H9 (cell line): ENCODE measurements around the gene EHHADH. TPM values are rescaled to one million over a fixed set of nuclear protein-coding genes. Genes with fewer than 3 reads are reported as not detected.

Source experiments
- DNase-seq: peaks from one replicate; pipeline ENCODE4 v3.0.0-alpha.2; 2017
- H2AFZ ChIP-seq: one replicate; pipeline ENCODE4 v1.6.1; 2013; ENCODE audit warnings: mild to moderate bottlenecking, low read length, control low read depth, moderate library complexity
- H2AK5ac ChIP-seq: 2 replicates; pipeline ENCODE4 v1.6.1; 2013; ENCODE audit warnings: low read length, control low read depth, mixed read lengths; ENCODE audit not compliant: insufficient read length
- H2BK120ac ChIP-seq: one replicate; pipeline ENCODE4 v1.6.1; 2013; ENCODE audit warnings: low read depth, mild to moderate bottlenecking, low read length, control low read depth, inconsistent platforms; ENCODE audit not compliant: poor library complexity, severe bottlenecking
- H2BK12ac ChIP-seq: 2 replicates; pipeline ENCODE4 v1.6.1; 2013; ENCODE audit warnings: low read length, control low read depth, mixed read lengths, low read depth; ENCODE audit not compliant: insufficient read length
- H2BK15ac ChIP-seq: 2 replicates; pipeline ENCODE4 v1.6.1; 2013; ENCODE audit warnings: low read depth, low read length, control low read depth
- H2BK20ac ChIP-seq: one replicate; pipeline ENCODE4 v1.6.1; 2013; ENCODE audit warnings: low read depth, mild to moderate bottlenecking, low read length, control low read depth, inconsistent platforms; ENCODE audit not compliant: poor library complexity, severe bottlenecking
- H2BK5ac ChIP-seq: 2 replicates; pipeline ENCODE4 v1.6.1; 2013; ENCODE audit warnings: low read length, control low read depth, mixed read lengths; ENCODE audit not compliant: insufficient read length
- H3K14ac ChIP-seq: 2 replicates; pipeline ENCODE4 v1.6.1; 2013; ENCODE audit warnings: low read length, control low read depth; ENCODE audit not compliant: insufficient read depth
- H3K18ac ChIP-seq: 2 replicates; pipeline ENCODE4 v1.6.1; 2013; ENCODE audit warnings: low read depth, mild to moderate bottlenecking, mixed read lengths, low read length, control low read depth; ENCODE audit not compliant: insufficient read length
- H3K23ac ChIP-seq: 2 replicates; pipeline ENCODE4 v1.6.1; 2013; ENCODE audit warnings: low read length, control low read depth, mixed read lengths, low read depth; ENCODE audit not compliant: insufficient read length
- H3K23me2 ChIP-seq: 2 replicates; pipeline ENCODE4 v1.6.1; 2013; ENCODE audit warnings: low read depth, mild to moderate bottlenecking, mixed read lengths, low read length, control low read depth; ENCODE audit not compliant: insufficient read length, poor library complexity, severe bottlenecking
- H3K27ac ChIP-seq: 2 replicates; pipeline ENCODE4 v1.5.1; 2013; ENCODE audit warnings: low read length, control low read depth, mixed read lengths, low read depth; ENCODE audit not compliant: insufficient read length
- H3K27me3 ChIP-seq: 2 replicates; pipeline ENCODE4 v1.6.1; 2013; ENCODE audit warnings: low read length, control low read depth, inconsistent platforms; ENCODE audit not compliant: insufficient read depth
- H3K4ac ChIP-seq: 2 replicates; pipeline ENCODE4 v1.6.1; 2013; ENCODE audit warnings: low read depth, mild to moderate bottlenecking, control low read depth, inconsistent platforms, low read length, moderate library complexity
- H3K4me1 ChIP-seq: 2 replicates; pipeline ENCODE4 v1.6.1; 2013; ENCODE audit warnings: low read length, control low read depth, inconsistent platforms; ENCODE audit not compliant: insufficient read depth
- H3K4me2 ChIP-seq: 2 replicates; pipeline ENCODE4 v1.6.1; 2013; ENCODE audit warnings: low read length, control low read depth, mixed read lengths; ENCODE audit not compliant: insufficient read length, insufficient read depth
- H3K56ac ChIP-seq: 2 replicates; pipeline ENCODE4 v1.6.1; 2013; ENCODE audit warnings: low read depth, mild to moderate bottlenecking, mixed read lengths, low read length, control low read depth; ENCODE audit not compliant: insufficient read length
- H3K79me1 ChIP-seq: 2 replicates; pipeline ENCODE4 v1.6.1; 2013; ENCODE audit warnings: low read depth, mild to moderate bottlenecking, moderate library complexity, low read length, control low read depth, inconsistent platforms; ENCODE audit not compliant: insufficient read depth, poor library complexity, severe bottlenecking
- H3K79me2 ChIP-seq: 2 replicates; pipeline ENCODE4 v1.6.1; 2013; ENCODE audit warnings: low read length, control low read depth, inconsistent platforms; ENCODE audit not compliant: insufficient read depth
- H3K9ac ChIP-seq: 2 replicates; pipeline ENCODE4 v1.6.1; 2013; ENCODE audit warnings: low read length, control low read depth, mixed read lengths; ENCODE audit not compliant: insufficient read length; ENCODE audit errors: extremely low read depth
- H3K9me3 ChIP-seq: one replicate; pipeline ENCODE4 v1.6.1; 2013; ENCODE audit warnings: low read depth, low read length, inconsistent platforms; ENCODE audit not compliant: control insufficient read depth
- H3T11ph ChIP-seq: one replicate; pipeline ENCODE4 v1.6.1; 2013; ENCODE audit warnings: mild to moderate bottlenecking, low read length, control low read depth, inconsistent platforms
- H4K20me1 ChIP-seq: one replicate; pipeline ENCODE4 v1.6.1; 2013; ENCODE audit not compliant: control insufficient read depth, insufficient read length, insufficient read depth
- H4K5ac ChIP-seq: 2 replicates; pipeline ENCODE4 v1.6.1; 2013; ENCODE audit warnings: low read depth, mild to moderate bottlenecking, mixed read lengths, low read length, control low read depth; ENCODE audit not compliant: insufficient read length
- H4K8ac ChIP-seq: replicated peaks from 2 replicates; pipeline ENCODE4 v1.6.1; 2013; ENCODE audit warnings: low read length, control low read depth, mixed read lengths, low read depth; ENCODE audit not compliant: insufficient read length
- H4K91ac ChIP-seq: 2 replicates; pipeline ENCODE4 v1.6.1; 2013; ENCODE audit warnings: low read depth, mild to moderate bottlenecking, moderate library complexity, mixed read lengths, low read length, control low read depth; ENCODE audit not compliant: insufficient read length
- H3K27ac Mint-ChIP-seq, 3 experiments: 2 replicates in 2 of 3; 3 replicates in 1 of 3; pipeline ENCODE4 v1.8.0; 2020 to 2021; ENCODE audit warnings: mixed read lengths in 3 of 3, mild to moderate bottlenecking in 1 of 3, moderate library complexity in 1 of 3
- H3K27me3 Mint-ChIP-seq: 2 replicates; pipeline ENCODE4 v1.8.0; 2021; ENCODE audit warnings: low read depth, mild to moderate bottlenecking, moderate library complexity, mixed read lengths
- H3K36me3 Mint-ChIP-seq, 3 experiments: 2 replicates in 2 of 3; 3 replicates in 1 of 3; pipeline ENCODE4 v1.8.0; 2020 to 2021; ENCODE audit warnings: low read depth in 3 of 3, mixed read lengths in 3 of 3; ENCODE audit not compliant: insufficient read depth in 1 of 3
- H3K4me1 Mint-ChIP-seq, 2 experiments: 2 replicates each; pipeline ENCODE4 v1.8.0; 2020; ENCODE audit warnings: mixed read lengths in 2 of 2
- H3K4me3 Mint-ChIP-seq, 2 experiments: 2 replicates in 1 of 2; 3 replicates in 1 of 2; pipeline ENCODE4 v1.8.0; 2020 to 2021; ENCODE audit warnings: mild to moderate bottlenecking in 2 of 2, mixed read lengths in 2 of 2, moderate library complexity in 1 of 2
- H3K9me3 Mint-ChIP-seq, 2 experiments: 2 replicates in 1 of 2; 3 replicates in 1 of 2; pipeline ENCODE4 v1.8.0; 2020; ENCODE audit warnings: mild to moderate bottlenecking in 2 of 2, mixed read lengths in 2 of 2, moderate library complexity in 1 of 2
- CTCF ChIP-seq: fragments of 200-600 bp; sonication (generic); conservative IDR thresholded peaks from 3 replicates; pipeline ENCODE4 v1.8.0; 2021; ENCODE audit warnings: antibody characterized with exemption, mild to moderate bottlenecking
- WGBS: extraction: QIAGEN DNeasy Blood & Tissue Kit; methylation state at CpG from one replicate; pipeline ENCODE4 v1.1.7; 2013; ENCODE audit warnings: missing lambda C conversion rate, low lambda C conversion rate, mixed read lengths; ENCODE audit not compliant: insufficient read length; ENCODE audit errors: extremely low coverage; 5-methylcytosine and 5-hydroxymethylcytosine counted together
- total RNA-seq: library from RNA; stranded (reverse); gene quantifications from 2 replicates; pipeline ENCODE4 v1.2.1, GENCODE V29; 2021

Gene EHHADH
- total RNA-seq, 1 experiment from 2014 or later: 2.1 TPM

GRCh38 chr3:185263423-185263822 is 9.6 kb upstream of the EHHADH start:
- Histone ChIP-seq H2AK5ac (no peak overlapping the region), H3K23ac (no peak overlapping the region), H2BK120ac (no peak overlapping the region), H3K4me1 (no peaks in the 10 kb centered on the region), H3K27ac (no peak overlapping the region), H4K20me1 (no peaks in the 10 kb centered on the region), H3K18ac (no peak overlapping the region), H3K9me3 (no peaks in the 10 kb centered on the region), H2BK12ac (no peak overlapping the region), H3K27me3 (no peaks in the 10 kb centered on the region), H2AFZ (no peak overlapping the region), H3K4ac (no peak overlapping the region), H2BK15ac (no peak overlapping the region), H3K79me2 (no peaks in the 10 kb centered on the region), H3K23me2 (no peaks in the 10 kb centered on the region), H4K8ac (no peak overlapping the region), H3K56ac (no peak overlapping the region), H2BK20ac (no peak overlapping the region), H3K9ac (no peak overlapping the region), H4K5ac (no peak overlapping the region), H3K4me2 (no peak overlapping the region), H3T11ph (no peak overlapping the region), H3K14ac (no peak overlapping the region), H2BK5ac (no peak overlapping the region), H3K79me1 (no peaks in the 10 kb centered on the region), H4K91ac (no peak overlapping the region)
- no peaks in the 10 kb centered on the region; the same call in 1 of the 2 replicates for H3K27me3 Mint-ChIP-seq
- WGBS: no CpG with 5 or more reads among the region's 4 CpGs
- H3K4me1 Mint-ChIP-seq: peaks cover 2 to 4% of the 10 kb centered on the region in 2 experiments; a peak in 3 of 4 replicates
- H3K4me3 Mint-ChIP-seq: no peak overlapping the region
- DNase-seq: no peak
- H3K27ac Mint-ChIP-seq: peak overlapping the region in 1 of 3 experiments; percentile 65; a peak in 1 of 7 replicates
- TF ChIP-seq CTCF: no peak
- peaks cover 0 to 2% (median 0%) of the 10 kb centered on the region in 3 experiments; a peak in 3 of 7 replicates for H3K36me3 Mint-ChIP-seq
- H3K9me3 Mint-ChIP-seq: peaks cover 5 to 12% of the 10 kb centered on the region in 2 experiments; a peak in 4 of 5 replicates
